Epithelial cell of proximal tubule (primary cell): Measurements from ENCODE around the gene SOX8. TPM values are rescaled to one million over a fixed set of nuclear protein-coding genes. Genes with fewer than 3 reads are reported as not detected.

Experiments used
- DNase-seq: peaks from one replicate; pipeline ENCODE4 v3.0.0-alpha.2; 2011; ENCODE audit warnings: low read depth
- H3K4me3 ChIP-seq: 2 replicates; pipeline ENCODE4 v1.5.1; 2011; ENCODE audit warnings: low read depth, mild to moderate bottlenecking, low read length
- total RNA-seq: library from RNA; depleted of rRNA; stranded (reverse); fragments of >200 nt; gene quantifications from 2 replicates; pipeline ENCODE4 v1.2.3, GENCODE V29; 2015
- TF ChIP-seq, protein P1 (sequence below): conservative IDR thresholded peaks from 2 replicates; pipeline ENCODE4 v1.5.1; 2012; ENCODE audit warnings: low read depth, mild to moderate bottlenecking, low read length

The SOX8 gene
- total RNA-seq, 1 donor from 2014 or later: not detected

DNA sequence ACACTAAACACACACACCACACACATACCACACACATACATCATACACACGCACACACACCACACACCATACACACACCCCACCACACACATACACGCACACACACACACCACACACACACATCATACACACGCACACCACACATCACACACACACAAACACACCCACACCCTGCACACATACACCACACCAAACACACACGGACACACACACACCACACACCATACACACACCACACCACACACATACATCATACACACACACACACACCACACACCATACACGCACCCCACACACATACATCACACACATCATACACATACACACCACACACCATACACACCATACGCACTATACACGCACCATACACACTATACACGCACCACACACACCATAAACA is 3.7 kb upstream of the SOX8 start:
- DNase-seq: no peak
- H3K4me3 ChIP-seq: no peak overlapping the region
- TF ChIP-seq, protein P1, sequence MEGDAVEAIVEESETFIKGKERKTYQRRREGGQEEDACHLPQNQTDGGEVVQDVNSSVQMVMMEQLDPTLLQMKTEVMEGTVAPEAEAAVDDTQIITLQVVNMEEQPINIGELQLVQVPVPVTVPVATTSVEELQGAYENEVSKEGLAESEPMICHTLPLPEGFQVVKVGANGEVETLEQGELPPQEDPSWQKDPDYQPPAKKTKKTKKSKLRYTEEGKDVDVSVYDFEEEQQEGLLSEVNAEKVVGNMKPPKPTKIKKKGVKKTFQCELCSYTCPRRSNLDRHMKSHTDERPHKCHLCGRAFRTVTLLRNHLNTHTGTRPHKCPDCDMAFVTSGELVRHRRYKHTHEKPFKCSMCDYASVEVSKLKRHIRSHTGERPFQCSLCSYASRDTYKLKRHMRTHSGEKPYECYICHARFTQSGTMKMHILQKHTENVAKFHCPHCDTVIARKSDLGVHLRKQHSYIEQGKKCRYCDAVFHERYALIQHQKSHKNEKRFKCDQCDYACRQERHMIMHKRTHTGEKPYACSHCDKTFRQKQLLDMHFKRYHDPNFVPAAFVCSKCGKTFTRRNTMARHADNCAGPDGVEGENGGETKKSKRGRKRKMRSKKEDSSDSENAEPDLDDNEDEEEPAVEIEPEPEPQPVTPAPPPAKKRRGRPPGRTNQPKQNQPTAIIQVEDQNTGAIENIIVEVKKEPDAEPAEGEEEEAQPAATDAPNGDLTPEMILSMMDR: no peak

GRCh38 chr16:978403-978802 is 3.2 kb upstream of the SOX8 start:
- no peak for DNase-seq
- TF ChIP-seq, protein P1: no peak
- no peak overlapping the region for H3K4me3 ChIP-seq

- H3K4me3 ChIP-seq: no peak overlapping the region
- DNase-seq: no peak
- TF ChIP-seq, protein P1: no peak
These were observed 2.4 kb upstream of the SOX8 start for GRCh38 chr16:979147-979546.

DNA sequence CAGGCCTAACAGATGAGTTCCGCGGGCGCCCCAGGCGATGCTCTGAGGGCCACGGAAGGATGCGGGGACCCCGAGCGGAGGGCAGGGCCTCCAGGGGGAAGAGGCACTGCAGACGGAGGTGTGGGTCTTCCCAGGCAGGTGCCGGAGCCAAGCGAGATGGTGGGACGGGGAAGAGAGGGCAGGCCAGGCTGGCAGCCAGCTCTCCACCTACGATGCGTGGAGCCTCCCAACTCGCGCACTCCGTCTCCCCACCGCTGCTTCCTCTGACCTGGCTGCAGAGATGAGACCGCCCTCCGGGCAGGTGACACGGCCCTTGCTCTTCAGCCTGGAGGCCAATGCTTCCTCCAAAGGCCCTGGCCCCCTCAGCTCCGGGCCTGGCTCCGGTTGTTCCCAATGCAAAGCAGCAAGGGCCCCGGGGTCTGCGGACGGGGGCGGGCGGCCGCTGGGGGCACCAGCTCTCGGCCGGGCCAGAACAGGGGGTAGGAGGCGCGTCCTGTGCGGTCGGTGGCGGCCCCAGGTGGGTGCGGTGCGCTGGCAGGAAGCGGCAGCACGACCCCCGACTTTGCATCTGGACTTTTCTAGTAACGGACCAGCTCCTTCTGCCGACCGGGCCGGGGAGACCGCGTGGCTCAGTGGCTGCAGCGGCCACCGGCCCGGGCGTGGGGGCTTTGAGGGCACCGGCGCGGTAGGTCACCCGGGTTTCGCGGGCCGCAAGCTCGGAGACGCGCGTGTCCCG is 1.5 kb upstream of the SOX8 start:
- no peak overlapping the region for H3K4me3 ChIP-seq
- TF ChIP-seq, protein P1: no peak
- no peak for DNase-seq

DNA sequence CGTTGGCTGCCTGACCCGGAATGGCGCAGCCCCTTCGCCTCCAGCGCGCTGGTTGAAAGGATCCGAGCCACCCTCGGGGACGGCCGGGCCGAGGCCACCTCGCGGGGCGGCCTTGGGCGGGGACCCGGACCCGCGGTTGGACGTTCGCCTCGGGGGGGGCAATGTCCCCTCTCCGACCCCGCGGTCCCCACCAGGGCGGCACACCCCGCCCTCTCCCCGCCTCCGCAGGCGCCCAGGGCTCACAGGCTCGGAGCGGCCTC is 1.0 kb upstream of the SOX8 start:
- no peak for DNase-seq
- TF ChIP-seq, protein P1: no peak
- H3K4me3 ChIP-seq: peak overlapping the region; percentile 11

DNA sequence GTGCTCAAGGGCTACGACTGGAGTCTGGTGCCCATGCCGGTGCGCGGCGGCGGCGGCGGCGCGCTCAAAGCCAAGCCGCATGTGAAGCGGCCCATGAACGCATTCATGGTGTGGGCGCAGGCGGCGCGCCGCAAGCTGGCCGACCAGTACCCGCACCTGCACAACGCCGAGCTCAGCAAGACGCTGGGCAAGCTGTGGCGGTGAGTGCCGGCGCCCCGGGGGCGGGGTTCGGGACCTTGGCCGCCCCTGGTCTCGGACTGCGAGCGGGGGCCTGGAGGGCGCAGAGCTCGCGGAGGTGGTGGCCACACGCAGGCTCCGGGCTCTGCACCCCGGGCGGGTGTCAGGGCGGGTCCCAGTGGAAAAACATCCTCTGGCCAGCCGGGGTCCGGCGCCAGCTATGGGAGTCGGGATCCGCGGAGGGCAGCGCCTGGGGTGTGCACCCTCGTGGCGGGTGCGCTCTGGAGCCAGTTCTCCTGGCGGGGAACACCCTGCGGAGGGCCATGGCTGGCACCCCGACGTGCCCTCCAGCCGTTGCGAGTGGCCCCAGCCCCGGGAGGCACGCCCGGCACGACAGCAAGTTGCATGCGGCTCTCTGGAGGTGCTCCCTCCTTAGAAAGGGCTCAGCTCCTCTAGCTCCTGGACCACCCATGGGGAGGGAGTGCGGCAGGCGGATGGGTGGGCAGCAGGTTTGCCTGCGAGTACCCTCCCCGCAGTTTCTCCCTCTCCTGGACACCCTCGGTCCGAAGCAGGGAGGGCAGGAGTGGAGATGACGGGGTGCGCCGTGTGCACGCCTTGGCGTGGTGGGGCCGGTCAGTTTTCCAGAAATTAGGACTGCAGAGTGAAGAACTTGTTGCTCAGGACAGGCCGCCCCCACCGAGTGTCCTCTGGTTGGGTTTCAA is 824 bp downstream of the SOX8 start:
- DNase-seq: no peak
- H3K4me3 ChIP-seq: no peak overlapping the region
- TF ChIP-seq, protein P1: no peak
